ENCODE measurements around the gene LMTK3. TPM values are rescaled to one million over a fixed set of nuclear protein-coding genes. Genes with fewer than 3 reads are reported as not detected.

The LMTK3 gene, protein sequence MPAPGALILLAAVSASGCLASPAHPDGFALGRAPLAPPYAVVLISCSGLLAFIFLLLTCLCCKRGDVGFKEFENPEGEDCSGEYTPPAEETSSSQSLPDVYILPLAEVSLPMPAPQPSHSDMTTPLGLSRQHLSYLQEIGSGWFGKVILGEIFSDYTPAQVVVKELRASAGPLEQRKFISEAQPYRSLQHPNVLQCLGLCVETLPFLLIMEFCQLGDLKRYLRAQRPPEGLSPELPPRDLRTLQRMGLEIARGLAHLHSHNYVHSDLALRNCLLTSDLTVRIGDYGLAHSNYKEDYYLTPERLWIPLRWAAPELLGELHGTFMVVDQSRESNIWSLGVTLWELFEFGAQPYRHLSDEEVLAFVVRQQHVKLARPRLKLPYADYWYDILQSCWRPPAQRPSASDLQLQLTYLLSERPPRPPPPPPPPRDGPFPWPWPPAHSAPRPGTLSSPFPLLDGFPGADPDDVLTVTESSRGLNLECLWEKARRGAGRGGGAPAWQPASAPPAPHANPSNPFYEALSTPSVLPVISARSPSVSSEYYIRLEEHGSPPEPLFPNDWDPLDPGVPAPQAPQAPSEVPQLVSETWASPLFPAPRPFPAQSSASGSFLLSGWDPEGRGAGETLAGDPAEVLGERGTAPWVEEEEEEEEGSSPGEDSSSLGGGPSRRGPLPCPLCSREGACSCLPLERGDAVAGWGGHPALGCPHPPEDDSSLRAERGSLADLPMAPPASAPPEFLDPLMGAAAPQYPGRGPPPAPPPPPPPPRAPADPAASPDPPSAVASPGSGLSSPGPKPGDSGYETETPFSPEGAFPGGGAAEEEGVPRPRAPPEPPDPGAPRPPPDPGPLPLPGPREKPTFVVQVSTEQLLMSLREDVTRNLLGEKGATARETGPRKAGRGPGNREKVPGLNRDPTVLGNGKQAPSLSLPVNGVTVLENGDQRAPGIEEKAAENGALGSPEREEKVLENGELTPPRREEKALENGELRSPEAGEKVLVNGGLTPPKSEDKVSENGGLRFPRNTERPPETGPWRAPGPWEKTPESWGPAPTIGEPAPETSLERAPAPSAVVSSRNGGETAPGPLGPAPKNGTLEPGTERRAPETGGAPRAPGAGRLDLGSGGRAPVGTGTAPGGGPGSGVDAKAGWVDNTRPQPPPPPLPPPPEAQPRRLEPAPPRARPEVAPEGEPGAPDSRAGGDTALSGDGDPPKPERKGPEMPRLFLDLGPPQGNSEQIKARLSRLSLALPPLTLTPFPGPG (N-terminal part only)
- 1 to 10 TPM; 3.8 to 5.4 TPM for total RNA-seq

DNA sequence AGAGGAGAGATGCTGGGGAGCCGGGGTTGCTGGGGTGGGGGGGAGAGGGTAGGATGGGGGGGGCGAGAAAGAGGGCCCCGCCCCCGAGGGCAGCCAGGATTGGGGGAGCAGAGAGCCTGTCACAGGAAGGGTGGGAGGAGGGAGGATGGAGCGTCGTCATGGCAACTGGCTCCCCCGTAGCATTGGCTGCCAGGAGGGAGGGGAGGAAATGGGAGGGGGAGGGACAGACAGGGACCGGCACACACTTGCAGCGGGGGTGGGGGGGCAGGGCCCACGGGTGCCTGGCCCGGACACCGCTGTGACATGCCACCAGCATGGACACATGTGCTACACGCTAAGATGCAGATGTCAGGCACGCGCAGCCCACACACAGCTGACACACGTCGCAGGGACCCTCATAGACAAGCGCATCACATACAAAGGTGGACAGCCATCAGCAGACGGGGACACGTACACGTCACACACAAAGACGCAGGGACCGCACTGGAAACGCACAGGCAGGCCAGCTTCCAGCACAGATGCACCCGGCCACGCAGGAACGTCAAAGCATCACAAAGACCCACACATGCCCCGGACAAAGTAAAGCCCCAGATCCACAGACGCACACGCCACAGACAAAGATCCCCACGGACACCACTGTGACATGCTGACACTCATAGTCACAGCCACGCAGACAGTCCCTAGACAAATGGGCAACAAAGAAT is at the start of gene LMTK3:
TSS of gene LMTK3 (minus strand) at position 36 of the 704 bp plus-strand sequence. CDS start 259 bp downstream, outside the sequence.
- Mint-ChIP-seq H3K9me3 (no peaks in the 10 kb centered on the region), H3K4me1 (peaks cover 19% of the 10 kb centered on the region), H3K27me3 (no peaks in the 10 kb centered on the region), H3K27ac (no peak within 1 kb of the TSS), H3K36me3 (ENCODE audit: low read depth) (no peaks in the 10 kb centered on the region), H3K4me3 (peak within 1 kb of the TSS; percentile 74)
- CTCF ChIA-PET: no interaction called here
- POLR2A ChIA-PET: interaction anchor here (1.8 to 2.4 kb wide), 2 partner anchors 12 to 68 kb away, joined by 4 to 10 read pairs; no protein-coding TSS in a partner anchor
- peak; percentile 78 for DNase-seq

DNA sequence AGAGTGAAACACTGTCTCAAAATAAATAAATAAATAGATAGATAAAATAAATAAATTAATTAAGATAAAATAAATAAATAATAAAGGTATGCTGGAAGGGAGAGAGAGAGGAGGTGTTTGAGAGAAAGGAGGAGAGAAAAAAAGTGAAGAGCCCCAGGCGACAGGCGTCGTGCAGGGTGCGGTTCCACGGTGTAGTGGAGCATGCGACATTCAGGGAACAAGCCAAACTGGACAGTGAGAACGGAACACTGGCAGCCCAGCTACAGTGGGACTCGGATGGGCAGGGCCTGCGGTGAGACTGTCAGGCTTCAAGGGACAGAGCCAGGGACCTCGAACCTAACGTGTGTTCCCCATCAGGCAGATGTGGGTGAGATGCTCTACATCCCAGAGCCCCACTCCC is 49.8 kb upstream of the LMTK3 start:
- Mint-ChIP-seq H3K36me3 (ENCODE audit: low read depth) (no peaks in the 10 kb centered on the region), H3K27ac (no peak overlapping the region), H3K4me1 (peaks cover 1% of the 10 kb centered on the region), H3K9me3 (no peaks in the 10 kb centered on the region), H3K4me3 (no peak overlapping the region), H3K27me3 (peaks cover 4% of the 10 kb centered on the region)
- no peak for DNase-seq
- ChIA-PET POLR2A (no interaction called here), CTCF (no interaction called here)

DNA sequence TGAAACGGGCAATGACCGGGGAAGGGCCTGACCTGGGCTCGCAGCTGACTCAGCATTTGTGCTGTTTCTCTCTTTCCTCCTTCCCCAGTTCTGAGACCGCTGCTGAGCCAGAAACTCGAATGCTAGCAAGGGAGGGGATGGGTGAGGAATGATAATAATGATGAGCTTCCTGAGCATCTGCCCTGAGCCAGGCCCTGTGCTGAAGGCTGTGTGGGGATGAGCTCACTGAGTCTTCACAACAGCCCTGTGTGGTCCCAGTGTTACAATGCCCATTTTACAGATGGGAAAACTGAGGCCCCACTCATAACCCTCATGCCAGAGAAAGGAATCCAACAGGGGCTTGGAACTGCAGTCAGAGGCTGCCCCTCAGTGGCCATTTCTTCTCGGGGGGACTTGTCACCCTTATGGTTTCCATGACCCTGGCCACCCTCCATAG is 48.5 kb upstream of the LMTK3 start:
- peaks cover 4% of the 10 kb centered on the region for H3K27me3 Mint-ChIP-seq
- peaks cover 1% of the 10 kb centered on the region for H3K4me1 Mint-ChIP-seq
- ChIA-PET CTCF (interaction anchor here (0.5 to 1.6 kb wide), 2 partner anchors 54 to 229 kb away, joined by 3 read pairs; no protein-coding TSS in a partner anchor), POLR2A (no interaction called here)
- no peak for DNase-seq
- H3K9me3 Mint-ChIP-seq: no peaks in the 10 kb centered on the region
- no peak overlapping the region for H3K27ac Mint-ChIP-seq
- H3K4me3 Mint-ChIP-seq: no peak overlapping the region
- no peaks in the 10 kb centered on the region for H3K36me3 Mint-ChIP-seq (ENCODE audit: low read depth)

DNA sequence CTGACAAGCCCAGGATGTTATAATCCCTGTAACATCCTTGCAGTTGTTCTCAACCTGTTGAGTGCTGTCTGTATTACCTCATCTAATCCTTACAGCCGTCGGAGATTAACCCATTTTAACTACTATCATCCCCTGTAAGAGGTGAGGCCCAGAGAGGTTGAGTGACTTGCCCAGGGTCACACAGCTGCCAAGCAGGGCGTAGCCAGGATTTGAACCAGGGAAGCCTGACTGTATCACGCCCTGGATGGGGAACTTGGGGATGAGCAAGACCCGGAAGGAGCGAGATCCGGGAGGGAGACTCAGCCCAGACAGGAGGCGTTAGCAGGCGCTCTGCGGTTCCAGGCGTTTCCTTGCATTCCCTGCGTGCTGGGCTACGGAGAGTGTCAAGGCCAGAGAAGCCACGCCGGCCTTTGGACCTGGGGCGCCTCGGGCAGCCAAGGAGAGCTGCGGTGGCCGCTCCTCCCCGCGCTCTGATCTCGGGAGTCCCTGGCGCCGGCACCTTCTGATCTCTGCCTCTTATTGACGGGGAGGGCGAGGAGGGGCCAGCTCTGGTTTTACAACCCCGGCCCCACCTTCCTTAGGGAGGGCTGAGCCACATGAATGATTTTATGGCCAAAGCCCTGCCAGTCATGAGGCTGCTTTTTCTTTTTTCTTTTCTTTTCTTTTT is 46.5 kb upstream of the LMTK3 start:
- no peak for DNase-seq
- H3K27me3 Mint-ChIP-seq: peaks cover 4% of the 10 kb centered on the region
- no peak overlapping the region for H3K4me3 Mint-ChIP-seq
- ChIA-PET POLR2A (no interaction called here), CTCF (interaction anchor here (0.7 kb wide), 1 partner anchor 10 kb away, joined by 3 read pairs; no protein-coding TSS in a partner anchor)
- peaks cover 1% of the 10 kb centered on the region for H3K4me1 Mint-ChIP-seq
- H3K27ac Mint-ChIP-seq: no peak overlapping the region
- H3K9me3 Mint-ChIP-seq: no peaks in the 10 kb centered on the region
- H3K36me3 Mint-ChIP-seq (ENCODE audit: low read depth): no peaks in the 10 kb centered on the region

DNA sequence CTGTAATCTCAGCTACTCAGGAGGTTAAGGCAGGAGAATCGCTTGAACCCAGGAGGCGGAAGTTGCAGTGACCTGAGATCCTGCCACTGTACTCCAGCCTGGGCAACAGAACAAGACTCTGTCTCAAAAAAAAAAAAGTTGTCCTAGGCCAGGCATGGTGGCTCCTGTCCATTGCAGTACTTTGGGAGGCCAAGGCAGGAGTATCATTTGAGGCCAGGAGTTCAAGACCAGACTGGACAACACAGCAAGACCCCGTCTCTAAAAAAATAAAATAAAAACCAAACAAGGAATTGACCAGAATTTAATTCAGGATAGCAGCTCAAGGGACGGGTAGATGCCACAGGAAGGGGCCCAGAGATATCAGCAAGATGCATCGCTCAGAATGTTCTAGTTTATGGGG is 45.2 kb upstream of the LMTK3 start:
- CTCF ChIA-PET: interaction anchor here (0.9 kb wide), 1 partner anchor 32 kb away, joined by 3 read pairs; no protein-coding TSS in a partner anchor
- POLR2A ChIA-PET: no interaction called here

DNA sequence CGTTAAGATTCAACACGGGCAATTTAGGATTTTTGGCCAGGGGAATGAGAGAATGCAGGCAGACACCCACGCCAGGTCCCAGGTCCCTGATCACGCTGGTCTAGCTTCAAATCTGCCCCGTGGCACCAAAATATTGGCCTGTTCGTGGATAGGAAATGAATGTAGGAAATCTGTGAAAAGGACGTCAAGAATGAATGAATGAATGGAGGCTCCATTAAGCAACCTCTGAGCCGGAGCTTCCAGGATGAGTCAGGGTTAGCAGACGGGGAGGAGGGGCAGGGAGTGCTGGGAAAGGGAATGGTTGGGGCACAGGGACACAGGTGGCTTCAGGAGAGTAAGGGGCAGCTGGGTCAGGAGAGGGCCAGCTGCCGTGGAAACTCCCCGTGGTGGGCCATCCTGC is 44.5 kb upstream of the LMTK3 start:
- no peak overlapping the region for H3K27ac Mint-ChIP-seq
- POLR2A ChIA-PET: no interaction called here
- peaks cover 1% of the 10 kb centered on the region for H3K4me1 Mint-ChIP-seq
- DNase-seq: no peak
- H3K36me3 Mint-ChIP-seq (ENCODE audit: low read depth): no peaks in the 10 kb centered on the region
- no peak overlapping the region for H3K4me3 Mint-ChIP-seq
- CTCF ChIA-PET: interaction anchor here (0.9 kb wide), 1 partner anchor 32 kb away, joined by 3 read pairs; no protein-coding TSS in a partner anchor
- H3K9me3 Mint-ChIP-seq: no peaks in the 10 kb centered on the region
- peaks cover 6% of the 10 kb centered on the region for H3K27me3 Mint-ChIP-seq

More for the DNA sequence above, 45.2 kb upstream of the LMTK3 start:
- no peaks in the 10 kb centered on the region for H3K36me3 Mint-ChIP-seq (ENCODE audit: low read depth)
- no peaks in the 10 kb centered on the region for H3K9me3 Mint-ChIP-seq
- H3K27me3 Mint-ChIP-seq: peaks cover 4% of the 10 kb centered on the region
- no peak for DNase-seq
- H3K4me1 Mint-ChIP-seq: peaks cover 1% of the 10 kb centered on the region
- no peak overlapping the region for H3K4me3 Mint-ChIP-seq
- H3K27ac Mint-ChIP-seq: no peak overlapping the region

DNA sequence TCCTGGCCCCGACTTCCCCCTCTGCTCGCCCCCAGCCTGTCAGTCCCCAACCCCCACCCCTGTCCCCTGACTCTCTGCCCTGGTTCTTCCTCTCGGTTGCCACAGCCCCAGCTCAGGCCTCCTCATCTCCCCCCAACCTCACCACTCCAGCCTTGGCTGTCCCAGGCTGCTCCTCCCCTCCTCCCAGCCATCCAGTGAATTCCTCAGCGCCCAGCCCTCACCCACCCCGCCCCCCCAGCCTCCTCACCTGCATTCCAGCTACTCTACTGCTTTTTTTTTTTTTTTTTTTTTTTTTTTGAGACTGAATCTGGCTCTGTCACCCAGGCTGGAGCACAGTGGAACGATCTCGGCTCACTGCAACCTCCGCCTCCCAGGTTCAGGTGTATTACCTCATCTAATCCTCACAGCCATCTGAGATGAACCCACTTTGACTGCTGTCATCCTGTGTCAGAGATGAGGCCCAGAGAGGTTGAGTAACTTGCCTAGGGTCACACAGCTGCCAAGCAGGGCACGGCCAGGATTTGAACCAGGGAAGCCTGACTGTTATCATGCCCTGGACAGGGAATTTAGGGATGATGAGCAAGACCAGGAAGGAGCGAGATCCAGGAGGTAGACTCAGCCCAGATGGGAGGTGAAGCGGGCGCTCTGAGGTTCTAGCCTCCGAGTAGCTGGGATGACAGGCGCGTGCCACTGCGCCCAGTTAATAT is 42.9 kb upstream of the LMTK3 start:
- ChIA-PET CTCF (interaction anchor here (2.4 kb wide), 1 partner anchor 35 kb away, joined by 5 read pairs; no protein-coding TSS in a partner anchor), POLR2A (no interaction called here)
- Mint-ChIP-seq H3K4me3 (no peak overlapping the region), H3K36me3 (ENCODE audit: low read depth) (no peaks in the 10 kb centered on the region), H3K9me3 (no peaks in the 10 kb centered on the region), H3K27ac (no peak overlapping the region), H3K27me3 (peaks cover 6% of the 10 kb centered on the region), H3K4me1 (peaks cover 1% of the 10 kb centered on the region)
- DNase-seq: no peak

- no peak overlapping the region for H3K27ac Mint-ChIP-seq
- POLR2A ChIA-PET: no interaction called here
- H3K36me3 Mint-ChIP-seq (ENCODE audit: low read depth): no peaks in the 10 kb centered on the region
- H3K4me3 Mint-ChIP-seq: no peak overlapping the region
- no peak for DNase-seq
- H3K9me3 Mint-ChIP-seq: no peaks in the 10 kb centered on the region
- H3K4me1 Mint-ChIP-seq: peaks cover under 1% of the 10 kb centered on the region
- CTCF ChIA-PET: interaction anchor here (2.4 kb wide), 1 partner anchor 35 kb away, joined by 5 read pairs; no protein-coding TSS in a partner anchor
- peaks cover 6% of the 10 kb centered on the region for H3K27me3 Mint-ChIP-seq
Measured at GRCh38 chr19:48553676-48554384, 42.2 kb upstream of the LMTK3 start.

DNA sequence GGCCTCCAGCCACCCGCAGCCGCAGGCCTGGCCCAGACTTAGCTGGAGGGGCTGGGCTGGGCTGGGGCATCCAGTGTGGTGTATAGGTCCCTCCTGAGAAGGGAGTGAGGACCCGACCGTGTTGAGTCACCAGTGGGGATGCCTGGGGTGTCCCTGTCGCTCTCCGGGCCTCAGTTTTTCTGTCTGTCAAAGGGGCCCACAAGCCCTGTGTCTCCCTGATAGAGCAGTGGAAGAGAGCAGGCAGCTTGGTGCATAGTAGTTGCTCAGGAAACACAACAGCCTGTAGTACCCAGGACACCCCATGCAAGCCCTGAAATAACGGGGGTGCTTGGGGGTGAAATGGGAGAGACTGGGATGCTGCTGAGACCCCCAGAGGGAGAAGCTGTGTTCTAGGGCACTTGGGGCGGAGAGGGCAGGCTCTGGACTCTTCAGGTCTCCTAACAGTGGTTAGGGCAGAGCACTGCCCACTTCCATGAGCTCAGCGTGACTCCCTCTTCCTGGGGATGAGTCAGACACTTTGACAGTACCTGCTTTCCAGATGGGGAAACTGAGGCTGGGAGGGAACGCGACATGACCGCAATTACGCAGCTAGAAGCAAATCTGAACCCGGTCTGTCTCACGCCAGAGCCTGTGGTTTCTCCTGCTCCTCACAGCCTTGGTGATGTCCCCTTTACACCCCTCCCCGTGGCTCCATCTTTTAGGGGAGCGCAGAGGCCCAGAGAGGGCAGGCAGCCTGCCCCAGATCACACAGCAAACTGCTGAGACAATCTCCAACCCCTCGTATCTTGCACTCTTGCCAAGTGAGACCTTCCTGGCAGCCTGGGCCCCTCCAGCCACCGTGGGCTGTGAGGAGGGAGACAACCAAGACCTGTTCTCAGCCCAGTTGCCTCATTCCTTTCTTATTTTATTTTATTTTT is 41.0 kb upstream of the LMTK3 start:
- Mint-ChIP-seq H3K27me3 (peaks cover 2% of the 10 kb centered on the region), H3K27ac (no peak overlapping the region), H3K4me3 (no peak overlapping the region), H3K4me1 (no peaks in the 10 kb centered on the region), H3K36me3 (ENCODE audit: low read depth) (no peaks in the 10 kb centered on the region), H3K9me3 (no peaks in the 10 kb centered on the region)
- ChIA-PET CTCF (interaction anchor here (2.4 kb wide), 1 partner anchor 37 kb away, joined by 5 read pairs; no protein-coding TSS in a partner anchor), POLR2A (no interaction called here)
- no peak for DNase-seq
